Esophagus muscularis mucosa (tissue), 4 donors: Measurements from ENCODE around the gene UEVLD. TPM values are rescaled to one million over a fixed set of nuclear protein-coding genes. Genes with fewer than 3 reads are reported as not detected.
A peak's percentile ranks its signal among the peaks of the same experiment; 100 is the strongest.

ENCODE experiments used
- DNase-seq: peaks from one replicate; pipeline ENCODE4 v3.0.0-alpha.2; 2017; ENCODE audit errors: extremely low spot score
- H3K27ac ChIP-seq, 4 donors: fragments of 200-600 bp; sonication (generic); replicated peaks in 1 of 4; 1 replicate in 3 of 4; 2 replicates in 1 of 4; pipeline ENCODE4 v1.5.1; 2016 to 2019; ENCODE audit warnings: mild to moderate bottlenecking in 1 of 4
- H3K27me3 ChIP-seq, 4 donors: fragments of 200-600 bp; sonication (generic); one replicate each; pipeline versions ENCODE4 v1.5.1 to v1.6.0; 2016 to 2019
- H3K36me3 ChIP-seq, 4 donors: fragments of 200-600 bp; sonication (generic); one replicate each; pipeline ENCODE4 v1.5.1; 2016 to 2019
- H3K4me1 ChIP-seq, 4 donors: fragments of 200-600 bp; sonication (generic); one replicate each; pipeline ENCODE4 v1.5.1; 2016 to 2019
- H3K4me3 ChIP-seq, 4 donors: fragments of 200-600 bp; sonication (generic); 1 replicate in 2 of 4; 2 replicates in 2 of 4; pipeline ENCODE4 v1.5.1; 2016 to 2019; ENCODE audit warnings: mild to moderate bottlenecking in 4 of 4, moderate library complexity in 1 of 4
- H3K9me3 ChIP-seq, 4 donors: fragments of 200-600 bp; sonication (generic); 1 replicate in 3 of 4; 2 replicates in 1 of 4; pipeline ENCODE4 v1.5.1; 2016 to 2019
- EP300 ChIP-seq: sonication (generic); formaldehyde crosslinking; IDR thresholded peaks from one replicate; pipeline ENCODE4 v1.6.1; 2017; ENCODE audit warnings: antibody characterized with exemption
- POLR2A ChIP-seq: fragments of 450-650 bp; IDR thresholded peaks from one replicate; pipeline ENCODE4 v1.6.1; 2017; ENCODE audit warnings: antibody characterized with exemption, moderate library complexity, mild to moderate bottlenecking, low read depth
- POLR2AphosphoS5 ChIP-seq, 2 donors: sonication (generic); formaldehyde crosslinking; IDR thresholded peaks; one replicate each; pipeline ENCODE4 v1.6.1; 2017; ENCODE audit warnings: antibody characterized with exemption in 2 of 2
- WGBS: methylation state at CpG from one replicate; pipeline ENCODE4 v1.1.5; 2018; 5-methylcytosine and 5-hydroxymethylcytosine counted together
- intact Hi-C: fragments of 100-400 bp; cut with DNase I; formaldehyde crosslinking; loops from one replicate; pipeline ENCODE4 v1.15.1; 2023
- total RNA-seq, 4 donors: library from RNA; depleted of rRNA; stranded (reverse); fragments of >200 nt; gene quantifications; one replicate each; pipeline versions ENCODE4 v1.1.0 to v1.2.1, GENCODE V29; 2016
- TF ChIP-seq, protein P1 (sequence below), 3 experiments: fragments of 200-600 bp in 2 of 3; fragments of 450-650 bp in 1 of 3; sonication (generic) in 2 of 3; IDR thresholded peaks; one replicate each; pipeline ENCODE4 v1.5.1; 2017 to 2019; ENCODE audit warnings: antibody characterized with exemption in 3 of 3, mild to moderate bottlenecking in 2 of 3, moderate library complexity in 1 of 3

Gene UEVLD
- total RNA-seq, 4 donors from 2014 or later, result 28.7 to 39.1 (median 29.6) TPM

DNA sequence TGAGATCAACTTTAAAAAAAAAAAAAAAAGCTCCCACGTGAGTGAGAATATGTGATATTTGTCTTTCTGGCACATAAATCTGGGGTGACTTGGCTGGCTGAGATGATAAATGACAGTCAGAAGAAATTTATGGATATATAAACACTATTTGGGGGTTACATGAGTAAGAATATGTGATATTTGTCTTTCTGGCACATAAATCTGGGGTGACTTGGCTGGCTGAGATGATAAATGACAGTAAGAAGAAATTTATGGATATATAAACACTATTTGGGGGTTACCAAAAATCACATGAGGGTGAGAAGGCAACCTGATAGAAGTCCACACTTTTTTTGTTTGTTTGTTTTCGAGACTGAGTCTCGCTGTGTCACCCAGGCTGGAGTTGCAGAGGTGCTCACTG, 55.2 kb downstream of the UEVLD start:
- 89% methylated on average over 3 of the region's 3 CpGs for WGBS
- no peak overlapping the region for H3K4me3 ChIP-seq
- intact Hi-C loops, result loop anchor here (10.0 kb wide), 1 partner anchor 101 kb away; the partner anchor contains the start of gene SPTY2D1
- TF ChIP-seq POLR2A (no peak), EP300 (no peak), POLR2AphosphoS5 (IDR thresholded peaks at IDR 0.05) (no peak)
- TF ChIP-seq, protein P1, sequence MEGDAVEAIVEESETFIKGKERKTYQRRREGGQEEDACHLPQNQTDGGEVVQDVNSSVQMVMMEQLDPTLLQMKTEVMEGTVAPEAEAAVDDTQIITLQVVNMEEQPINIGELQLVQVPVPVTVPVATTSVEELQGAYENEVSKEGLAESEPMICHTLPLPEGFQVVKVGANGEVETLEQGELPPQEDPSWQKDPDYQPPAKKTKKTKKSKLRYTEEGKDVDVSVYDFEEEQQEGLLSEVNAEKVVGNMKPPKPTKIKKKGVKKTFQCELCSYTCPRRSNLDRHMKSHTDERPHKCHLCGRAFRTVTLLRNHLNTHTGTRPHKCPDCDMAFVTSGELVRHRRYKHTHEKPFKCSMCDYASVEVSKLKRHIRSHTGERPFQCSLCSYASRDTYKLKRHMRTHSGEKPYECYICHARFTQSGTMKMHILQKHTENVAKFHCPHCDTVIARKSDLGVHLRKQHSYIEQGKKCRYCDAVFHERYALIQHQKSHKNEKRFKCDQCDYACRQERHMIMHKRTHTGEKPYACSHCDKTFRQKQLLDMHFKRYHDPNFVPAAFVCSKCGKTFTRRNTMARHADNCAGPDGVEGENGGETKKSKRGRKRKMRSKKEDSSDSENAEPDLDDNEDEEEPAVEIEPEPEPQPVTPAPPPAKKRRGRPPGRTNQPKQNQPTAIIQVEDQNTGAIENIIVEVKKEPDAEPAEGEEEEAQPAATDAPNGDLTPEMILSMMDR (IDR thresholded peaks at IDR 0.05), result no peak
- H3K36me3 ChIP-seq, result peaks cover 10 to 79% (median 40%) of the 10 kb centered on the region in 4 donors
- H3K27me3 ChIP-seq, result no peaks in the 10 kb centered on the region
- H3K27ac ChIP-seq, result no peak overlapping the region
- DNase-seq, result no peak
- no peaks in the 10 kb centered on the region for H3K9me3 ChIP-seq
- H3K4me1 ChIP-seq, result no peaks in the 10 kb centered on the region

DNA sequence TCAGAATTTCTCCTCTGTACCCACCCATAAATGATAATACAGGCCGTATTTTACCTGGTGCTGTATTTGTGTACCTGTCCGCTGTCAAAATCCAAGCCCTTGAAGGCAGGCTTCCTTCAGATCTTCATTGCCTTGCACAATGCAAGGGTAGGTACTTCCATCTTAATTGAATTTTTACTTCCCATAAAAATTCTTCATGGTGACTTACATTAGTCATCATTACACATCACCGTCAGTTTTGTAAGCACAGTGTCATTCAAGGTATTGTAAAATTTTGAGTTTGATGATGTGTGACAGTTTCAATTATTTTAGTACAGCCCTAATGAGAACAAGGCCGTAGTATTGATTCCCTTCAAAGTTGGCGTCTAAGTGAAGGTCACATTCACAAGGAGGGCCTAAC, 61.0 kb downstream of the UEVLD start:
- intact Hi-C loops, result loop anchor here (5.0 kb wide), 2 partner anchors 130 to 205 kb away; partner anchors contain the start of genes GTF2H1 and HPS5
- H3K27ac ChIP-seq, result peak overlapping the region; percentile 88 to 96 (median 93)
- H3K9me3 ChIP-seq, result no peaks in the 10 kb centered on the region
- no peak for DNase-seq
- TF ChIP-seq EP300, result no peak
- TF ChIP-seq, protein P1 (IDR thresholded peaks at IDR 0.05), result no peak
- no peak for TF ChIP-seq POLR2AphosphoS5 (IDR thresholded peaks at IDR 0.05)
- TF ChIP-seq POLR2A, result no peak
- H3K4me3 ChIP-seq, result peak overlapping the region; percentile 80 to 98 (median 97)
- no peaks in the 10 kb centered on the region for H3K27me3 ChIP-seq
- H3K36me3 ChIP-seq, result peaks cover 6 to 31% (median 9%) of the 10 kb centered on the region in 4 donors
- H3K4me1 ChIP-seq, result peaks cover 16 to 45% (median 33%) of the 10 kb centered on the region in 4 donors
- 41% methylated on average over 5 of the region's 5 CpGs for WGBS

DNA sequence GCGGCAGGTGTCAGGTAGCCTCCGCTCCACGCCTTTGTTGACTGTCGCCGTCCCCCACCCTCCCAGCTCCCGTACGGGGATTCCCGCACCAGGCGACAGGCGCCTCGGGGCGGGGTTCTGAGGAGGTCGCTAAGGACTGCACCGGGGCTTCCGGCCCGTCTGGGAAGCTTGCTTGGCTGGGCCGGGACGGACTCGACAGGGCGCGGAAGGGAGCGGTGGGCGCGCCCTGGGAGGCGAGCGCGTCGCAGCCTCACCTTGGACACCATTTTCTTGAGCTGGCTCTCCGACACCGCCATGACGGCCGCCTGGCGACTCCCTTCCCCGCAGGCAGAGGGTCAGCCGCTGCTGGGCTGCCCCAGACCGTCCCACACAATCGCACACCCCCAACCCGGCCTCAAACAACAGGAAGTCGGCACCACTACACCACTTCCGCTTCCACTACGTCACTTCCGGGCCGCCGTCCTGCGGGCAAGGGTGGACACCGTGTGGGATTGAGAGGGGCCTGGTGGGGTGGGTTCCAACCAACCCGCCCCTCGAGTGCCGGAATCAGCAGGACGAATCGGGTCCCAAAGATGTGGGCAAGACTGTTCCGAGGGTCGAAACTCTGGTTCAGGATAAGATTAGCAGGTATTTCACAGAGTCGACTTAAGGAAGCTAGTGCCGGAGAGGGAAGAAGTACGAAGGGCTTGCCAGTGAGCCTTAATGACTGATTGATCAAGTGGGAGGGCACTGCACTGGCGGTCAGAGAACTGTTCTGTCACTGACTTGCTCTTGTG, 61.8 kb downstream of the UEVLD start, which contains the start of gene TSG101:
TSG101 (minus strand) TSS at position 422 of the 776 bp plus-strand sequence; CDS start at position 296, 126 bp downstream.
- intact Hi-C loops, result loop anchor here (5.0 kb wide), 2 partner anchors 129 to 204 kb away; partner anchors contain the start of genes GTF2H1 and HPS5

DNA sequence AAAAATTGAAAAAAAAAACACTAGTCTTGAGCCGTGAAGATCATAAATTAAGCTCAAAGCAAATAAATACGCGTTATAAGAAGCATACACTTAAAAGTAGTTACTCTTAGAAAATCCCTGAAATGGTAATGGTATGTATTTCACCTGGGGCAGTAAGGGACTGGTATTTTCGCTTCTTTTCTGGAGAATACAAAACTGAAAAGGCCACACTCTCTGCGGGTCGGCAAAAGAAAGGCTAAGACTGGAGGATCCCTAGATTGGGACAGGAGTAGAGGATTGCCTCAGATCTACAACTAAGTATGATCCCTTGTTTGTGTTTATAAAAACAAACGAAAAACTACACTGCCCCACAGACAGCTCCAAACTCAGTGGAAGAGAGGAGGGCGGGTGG, 62.4 kb downstream of the UEVLD start:
- peaks cover 0 to 17% (median 2%) of the 10 kb centered on the region in 4 donors for H3K36me3 ChIP-seq
- intact Hi-C loops, result loop anchor here (5.0 kb wide), 2 partner anchors 129 to 204 kb away; partner anchors contain the start of genes GTF2H1 and HPS5
- H3K9me3 ChIP-seq, result no peaks in the 10 kb centered on the region
- H3K27me3 ChIP-seq, result no peaks in the 10 kb centered on the region
- TF ChIP-seq POLR2AphosphoS5 (IDR thresholded peaks at IDR 0.05), result no peak
- TF ChIP-seq POLR2A, result no peak
- TF ChIP-seq EP300, result no peak
- TF ChIP-seq, protein P1 (IDR thresholded peaks at IDR 0.05), result no peak
- no peak for DNase-seq
- H3K4me1 ChIP-seq, result peaks cover 16 to 51% (median 33%) of the 10 kb centered on the region in 4 donors
- peak overlapping the region; percentile 88 to 96 (median 93) for H3K27ac ChIP-seq
- H3K4me3 ChIP-seq, result peak overlapping the region; percentile 80 to 98 (median 97)
- 1% methylated on average over 8 of the region's 8 CpGs for WGBS

More for the DNA sequence above, 61.8 kb downstream of the UEVLD start, which contains the start of gene TSG101:
- H3K4me1 ChIP-seq, result peaks cover 16 to 51% (median 33%) of the 10 kb centered on the region in 4 donors
- peak within 1 kb of the TSS; percentile 80 to 98 (median 97) for H3K4me3 ChIP-seq
- peaks cover 2 to 23% (median 3%) of the 10 kb centered on the region in 4 donors for H3K36me3 ChIP-seq
- under 1% methylated on average over 32 of the region's 57 CpGs for WGBS
- peak; percentile 98 for DNase-seq
- H3K9me3 ChIP-seq, result no peaks in the 10 kb centered on the region
- TF ChIP-seq, protein P1 (IDR thresholded peaks at IDR 0.05), result peak in 1 of 3 experiments; percentile 7
- TF ChIP-seq EP300, result no peak
- TF ChIP-seq POLR2AphosphoS5 (IDR thresholded peaks at IDR 0.05), result peak; percentile 96 to 97
- TF ChIP-seq POLR2A, result peak; percentile 81
- H3K27me3 ChIP-seq, result no peaks in the 10 kb centered on the region
- peak within 1 kb of the TSS; percentile 88 to 96 (median 93) for H3K27ac ChIP-seq
